T-helper 2 cell treated with Interferon-gamma antibody and Interleukin-4, amounts not matched to agents 5 μg/mL and 100 μg/mL, for 36 hours (primary cell): Measurements from ENCODE around the gene LITAF.
"Not testable (repeated sequence)": the region's sequence is repeated elsewhere in the genome, so short reads cannot be mapped to it uniquely, and the experiment has no call there.

Source experiments
- DNase-seq: peaks from one replicate; pipeline ENCODE4 v3.0.0; 2021; ENCODE audit warnings: low spot score
- H3K27ac Mint-ChIP-seq: one replicate; pipeline ENCODE4 v1.8.0; 2021; ENCODE audit warnings: mild to moderate bottlenecking, mixed read lengths
- H3K27me3 Mint-ChIP-seq: one replicate; pipeline ENCODE4 v1.8.0; 2021; ENCODE audit warnings: low read depth, mixed read lengths
- H3K36me3 Mint-ChIP-seq: one replicate; pipeline ENCODE4 v1.8.0; 2021; ENCODE audit warnings: low read depth, mixed read lengths
- H3K4me1 Mint-ChIP-seq: one replicate; pipeline ENCODE4 v1.8.0; 2021; ENCODE audit warnings: low read depth, mixed read lengths
- H3K4me3 Mint-ChIP-seq: one replicate; pipeline ENCODE4 v1.8.0; 2022; ENCODE audit warnings: mild to moderate bottlenecking, moderate library complexity, mixed read lengths
- H3K9me3 Mint-ChIP-seq: one replicate; pipeline ENCODE4 v1.8.0; 2021; ENCODE audit warnings: mixed read lengths

Gene LITAF

GRCh38 chr16:11583889-11584565, 2.7 kb downstream of the LITAF start:
- Mint-ChIP-seq H3K4me3 (peak overlapping the region; percentile 94), H3K9me3 (no peaks in the 10 kb centered on the region), H3K27me3 (peaks cover 5% of the 10 kb centered on the region), H3K36me3 (peaks cover 25% of the 10 kb centered on the region), H3K4me1 (peaks cover 59% of the 10 kb centered on the region), H3K27ac (peak overlapping the region; percentile 93)
- DNase-seq, result no peak

- Mint-ChIP-seq H3K27me3 (no peaks in the 10 kb centered on the region), H3K4me1 (peaks cover 59% of the 10 kb centered on the region), H3K27ac (peak overlapping the region; percentile 74), H3K4me3 (peak overlapping the region; percentile 73), H3K36me3 (peaks cover 29% of the 10 kb centered on the region), H3K9me3 (no peaks in the 10 kb centered on the region)
- DNase-seq, result no peak
These were observed 3.6 kb downstream of the LITAF start for GRCh38 chr16:11583166-11583565.

- Mint-ChIP-seq H3K4me1 (peaks cover 57% of the 10 kb centered on the region), H3K27ac (peak overlapping the region; percentile 66), H3K4me3 (peak overlapping the region; percentile 73), H3K9me3 (no peaks in the 10 kb centered on the region), H3K36me3 (peaks cover 32% of the 10 kb centered on the region), H3K27me3 (no peaks in the 10 kb centered on the region)
- DNase-seq, result no peak
These were observed 4.4 kb downstream of the LITAF start for GRCh38 chr16:11582157-11582814.

GRCh38 chr16:11581678-11582077, 5.0 kb downstream of the LITAF start:
- DNase-seq, result no peak
- H3K27ac Mint-ChIP-seq, result peak overlapping the region; percentile 66
- no peaks in the 10 kb centered on the region for H3K27me3 Mint-ChIP-seq
- peak overlapping the region; percentile 73 for H3K4me3 Mint-ChIP-seq
- H3K36me3 Mint-ChIP-seq, result peaks cover 36% of the 10 kb centered on the region
- H3K9me3 Mint-ChIP-seq, result no peaks in the 10 kb centered on the region
- H3K4me1 Mint-ChIP-seq, result peaks cover 60% of the 10 kb centered on the region

GRCh38 chr16:11580451-11581086, 6.2 kb downstream of the LITAF start:
- Mint-ChIP-seq H3K27me3 (no peaks in the 10 kb centered on the region), H3K9me3 (no peaks in the 10 kb centered on the region), H3K36me3 (peaks cover 37% of the 10 kb centered on the region), H3K27ac (peak overlapping the region; percentile 39), H3K4me1 (peaks cover 60% of the 10 kb centered on the region), H3K4me3 (peak overlapping the region; percentile 15)
- no peak for DNase-seq

- not testable (repeated sequence) for H3K27me3 Mint-ChIP-seq, H3K4me3 Mint-ChIP-seq, DNase-seq, H3K27ac Mint-ChIP-seq, H3K9me3 Mint-ChIP-seq
- Mint-ChIP-seq H3K4me1 (peaks cover 42% of the 10 kb centered on the region), H3K36me3 (peaks cover 38% of the 10 kb centered on the region)
These were observed 9.4 kb downstream of the LITAF start for GRCh38 chr16:11577290-11577660.

- no peak for DNase-seq
- Mint-ChIP-seq H3K27ac (no peak overlapping the region), H3K4me3 (no peak overlapping the region), H3K9me3 (no peaks in the 10 kb centered on the region), H3K36me3 (peaks cover 41% of the 10 kb centered on the region), H3K27me3 (no peaks in the 10 kb centered on the region), H3K4me1 (peaks cover 39% of the 10 kb centered on the region)
These were observed 10.1 kb downstream of the LITAF start for GRCh38 chr16:11576427-11577289.

- no peak for DNase-seq
- H3K4me3 Mint-ChIP-seq, result no peak overlapping the region
- peaks cover 27% of the 10 kb centered on the region for H3K4me1 Mint-ChIP-seq
- no peaks in the 10 kb centered on the region for H3K9me3 Mint-ChIP-seq
- peaks cover 35% of the 10 kb centered on the region for H3K36me3 Mint-ChIP-seq
- H3K27me3 Mint-ChIP-seq, result no peaks in the 10 kb centered on the region
- peak overlapping the region; percentile 48 for H3K27ac Mint-ChIP-seq
These were observed 11.5 kb downstream of the LITAF start for GRCh38 chr16:11575223-11575589.

GRCh38 chr16:11572301-11572995, 14.3 kb downstream of the LITAF start:
- no peak for DNase-seq
- no peaks in the 10 kb centered on the region for H3K27me3 Mint-ChIP-seq
- no peaks in the 10 kb centered on the region for H3K9me3 Mint-ChIP-seq
- peaks cover 27% of the 10 kb centered on the region for H3K36me3 Mint-ChIP-seq
- peak overlapping the region; percentile 8 for H3K4me3 Mint-ChIP-seq
- peak overlapping the region; percentile 86 for H3K27ac Mint-ChIP-seq
- H3K4me1 Mint-ChIP-seq, result peaks cover 19% of the 10 kb centered on the region

- Mint-ChIP-seq H3K4me1 (peaks cover 16% of the 10 kb centered on the region), H3K27me3 (no peaks in the 10 kb centered on the region), H3K36me3 (peaks cover 26% of the 10 kb centered on the region), H3K9me3 (no peaks in the 10 kb centered on the region), H3K27ac (no peak overlapping the region), H3K4me3 (no peak overlapping the region)
- no peak for DNase-seq
These were observed 15.2 kb downstream of the LITAF start for GRCh38 chr16:11571549-11571948.

- no peak overlapping the region for H3K4me3 Mint-ChIP-seq
- H3K36me3 Mint-ChIP-seq, result peaks cover 33% of the 10 kb centered on the region
- H3K4me1 Mint-ChIP-seq, result peaks cover 22% of the 10 kb centered on the region
- H3K27me3 Mint-ChIP-seq, result no peaks in the 10 kb centered on the region
- DNase-seq, result no peak
- no peak overlapping the region for H3K27ac Mint-ChIP-seq
- H3K9me3 Mint-ChIP-seq, result no peaks in the 10 kb centered on the region
These were observed 15.9 kb downstream of the LITAF start for GRCh38 chr16:11570806-11571205.

GRCh38 chr16:11570258-11570657, 16.5 kb downstream of the LITAF start:
- Mint-ChIP-seq H3K27ac (no peak overlapping the region), H3K9me3 (no peaks in the 10 kb centered on the region), H3K4me1 (peaks cover 23% of the 10 kb centered on the region), H3K27me3 (no peaks in the 10 kb centered on the region), H3K4me3 (no peak overlapping the region), H3K36me3 (peaks cover 34% of the 10 kb centered on the region)
- DNase-seq, result no peak

GRCh38 chr16:11566398-11566797, 20.3 kb downstream of the LITAF start:
- DNase-seq, result no peak
- Mint-ChIP-seq H3K9me3 (no peaks in the 10 kb centered on the region), H3K36me3 (peaks cover 31% of the 10 kb centered on the region), H3K4me1 (peaks cover 29% of the 10 kb centered on the region), H3K4me3 (no peak overlapping the region), H3K27me3 (no peaks in the 10 kb centered on the region), H3K27ac (no peak overlapping the region)
